ENCODE measurements around the gene HOMER2.
"Not testable (repeated sequence)": the region's sequence is repeated elsewhere in the genome, so short reads cannot be mapped to it uniquely, and the experiment has no call there.

The HOMER2 gene

GRCh38 chr15:82943176-82943575 is 9.3 kb downstream of the HOMER2 start:
- TF ChIP-seq EZH2 (IDR thresholded peaks at IDR 0.05; ENCODE audit: borderline replicate concordance, low read depth, low read length, severe bottlenecking) (no peak), CTCF (IDR thresholded peaks at IDR 0.05; ENCODE audit: borderline replicate concordance, extremely low read depth, low read length, poor library complexity, severe bottlenecking) (no peak)
- Histone ChIP-seq H3K27me3 (ENCODE audit: insufficient read depth, low read length, poor library complexity) (no peaks in the 10 kb centered on the region), H3K36me3 (ENCODE audit: insufficient read depth, low read length) (no peaks in the 10 kb centered on the region), H3K4me3 (ENCODE audit: low read depth in 1 of 2, low read length in 2 of 2) (no peak overlapping the region), H3K4me1 (ENCODE audit: insufficient read depth, low read length) (no peaks in the 10 kb centered on the region), H2AFZ (ENCODE audit: low read depth, low read length) (no peak overlapping the region), H3K9ac (ENCODE audit: low read depth, low read length) (no peak overlapping the region), H3K79me2 (ENCODE audit: insufficient read depth, low read length) (no peaks in the 10 kb centered on the region), H3K27ac (ENCODE audit: low read length) (no peak overlapping the region), H3K9me3 (ENCODE audit: insufficient read depth, low read length, severe bottlenecking) (no peaks in the 10 kb centered on the region), H4K20me1 (ENCODE audit: insufficient read depth, low read length) (no peaks in the 10 kb centered on the region), H3K4me2 (ENCODE audit: insufficient read depth, low read length) (no peak overlapping the region)
- DNase-seq (no peak), ATAC-seq (ENCODE audit: insufficient read depth, low read depth) (no peak)

- Histone ChIP-seq H3K9me3 (ENCODE audit: insufficient read depth, low read length, severe bottlenecking) (no peaks in the 10 kb centered on the region), H3K4me3 (ENCODE audit: low read depth in 1 of 2, low read length in 2 of 2) (no peak overlapping the region), H3K79me2 (ENCODE audit: insufficient read depth, low read length) (no peaks in the 10 kb centered on the region), H3K4me1 (ENCODE audit: insufficient read depth, low read length) (no peaks in the 10 kb centered on the region), H3K4me2 (ENCODE audit: insufficient read depth, low read length) (no peak overlapping the region), H3K36me3 (ENCODE audit: insufficient read depth, low read length) (no peaks in the 10 kb centered on the region), H2AFZ (ENCODE audit: low read depth, low read length) (no peak overlapping the region), H3K27ac (ENCODE audit: low read length) (no peak overlapping the region), H3K9ac (ENCODE audit: low read depth, low read length) (no peak overlapping the region), H4K20me1 (ENCODE audit: insufficient read depth, low read length) (no peaks in the 10 kb centered on the region), H3K27me3 (ENCODE audit: insufficient read depth, low read length, poor library complexity) (no peaks in the 10 kb centered on the region)
- no peak for TF ChIP-seq EZH2 (IDR thresholded peaks at IDR 0.05; ENCODE audit: borderline replicate concordance, low read depth, low read length, severe bottlenecking)
- no peak for TF ChIP-seq CTCF (IDR thresholded peaks at IDR 0.05; ENCODE audit: borderline replicate concordance, extremely low read depth, low read length, poor library complexity, severe bottlenecking)
- no peak for ATAC-seq (ENCODE audit: insufficient read depth, low read depth)
- no peak for DNase-seq
These were observed 9.8 kb downstream of the HOMER2 start for GRCh38 chr15:82942691-82943090.

- not testable (repeated sequence) for ATAC-seq (ENCODE audit: insufficient read depth, low read depth); DNase-seq
These were observed 12.8 kb downstream of the HOMER2 start for GRCh38 chr15:82939678-82940077.

GRCh38 chr15:82937712-82938058 is 14.8 kb downstream of the HOMER2 start:
- Histone ChIP-seq H3K9ac (ENCODE audit: low read depth, low read length) (no peak overlapping the region), H3K27ac (ENCODE audit: low read length) (no peak overlapping the region), H3K9me3 (ENCODE audit: insufficient read depth, low read length, severe bottlenecking) (no peaks in the 10 kb centered on the region), H3K4me2 (ENCODE audit: insufficient read depth, low read length) (no peak overlapping the region), H4K20me1 (ENCODE audit: insufficient read depth, low read length) (no peaks in the 10 kb centered on the region), H3K79me2 (ENCODE audit: insufficient read depth, low read length) (no peaks in the 10 kb centered on the region), H2AFZ (ENCODE audit: low read depth, low read length) (no peak overlapping the region), H3K36me3 (ENCODE audit: insufficient read depth, low read length) (no peaks in the 10 kb centered on the region), H3K4me1 (ENCODE audit: insufficient read depth, low read length) (no peaks in the 10 kb centered on the region), H3K27me3 (ENCODE audit: insufficient read depth, low read length, poor library complexity) (no peaks in the 10 kb centered on the region), H3K4me3 (ENCODE audit: low read depth in 1 of 2, low read length in 2 of 2) (no peak overlapping the region)
- ATAC-seq (ENCODE audit: insufficient read depth, low read depth) (no peak), DNase-seq (no peak)
- TF ChIP-seq EZH2 (IDR thresholded peaks at IDR 0.05; ENCODE audit: borderline replicate concordance, low read depth, low read length, severe bottlenecking): no peak
- no peak for TF ChIP-seq CTCF (IDR thresholded peaks at IDR 0.05; ENCODE audit: borderline replicate concordance, extremely low read depth, low read length, poor library complexity, severe bottlenecking)

More at GRCh38 chr15:82939678-82940077, 12.8 kb downstream of the HOMER2 start:
- H3K27ac ChIP-seq (ENCODE audit: low read length); H3K27me3 ChIP-seq (ENCODE audit: insufficient read depth, low read length, poor library complexity); H3K9ac ChIP-seq (ENCODE audit: low read depth, low read length); H3K4me2 ChIP-seq (ENCODE audit: insufficient read depth, low read length); H3K4me1 ChIP-seq (ENCODE audit: insufficient read depth, low read length); H4K20me1 ChIP-seq (ENCODE audit: insufficient read depth, low read length); H2AFZ ChIP-seq (ENCODE audit: low read depth, low read length); H3K9me3 ChIP-seq (ENCODE audit: insufficient read depth, low read length, severe bottlenecking); H3K36me3 ChIP-seq (ENCODE audit: insufficient read depth, low read length); H3K79me2 ChIP-seq (ENCODE audit: insufficient read depth, low read length); H3K4me3 ChIP-seq (ENCODE audit: low read depth in 1 of 2, low read length in 2 of 2): not testable (repeated sequence)

Data from DND-41 (cell line).